WTC11 (cell line): ENCODE measurements around the gene LTBP1. TPM values are rescaled to one million over a fixed set of nuclear protein-coding genes. Genes with fewer than 3 reads are reported as not detected.

Experiments
- ATAC-seq: fragments of 200-7000 bp; cut with Tn5 transposase; 2 replicates; pipeline ENCODE4 v1.10.0; 2021; ENCODE audit warnings: mild to moderate bottlenecking, moderate library complexity
- CTCF ChIA-PET: fragments of 300-600 bp; sonication (Branson Sonifier 250); formaldehyde crosslinking; loops from one replicate; lab custom pipeline; 2021; ENCODE audit warnings: antibody characterized with exemption; lab: Charles Lee
- POLR2A ChIA-PET: fragments of 350-600 bp; sonication (Branson Sonifier 250); formaldehyde crosslinking; loops from one replicate; lab custom pipeline; 2021; ENCODE audit warnings: antibody characterized with exemption; lab: Charles Lee
- DNase-seq: peaks from one replicate; pipeline ENCODE4 v3.0.0; 2021; ENCODE audit warnings: low spot score
- H3K27ac Mint-ChIP-seq: 2 replicates; pipeline ENCODE4 v1.8.0; 2021; ENCODE audit warnings: mixed read lengths
- H3K27me3 Mint-ChIP-seq: 2 replicates; pipeline ENCODE4 v1.8.0; 2021; ENCODE audit warnings: low read depth, mild to moderate bottlenecking, moderate library complexity, mixed read lengths
- H3K36me3 Mint-ChIP-seq: 2 replicates; pipeline ENCODE4 v1.8.0; 2021; ENCODE audit warnings: mixed read lengths
- H3K4me1 Mint-ChIP-seq: 2 replicates; pipeline ENCODE4 v1.8.0; 2022; ENCODE audit warnings: mixed read lengths
- H3K4me3 Mint-ChIP-seq: 2 replicates; pipeline ENCODE4 v1.8.0; 2021; ENCODE audit warnings: mild to moderate bottlenecking, moderate library complexity, mixed read lengths
- H3K9me3 Mint-ChIP-seq: 2 replicates; pipeline ENCODE4 v1.8.0; 2021; ENCODE audit warnings: mixed read lengths
- ELF4 ChIP-seq: sonication (generic); formaldehyde crosslinking; IDR thresholded peaks from 2 replicates; pipeline ENCODE4 v1.8.1; 2022; ENCODE audit warnings: low read depth, mild to moderate bottlenecking, moderate library complexity, missing genetic modification reagents
- ESRRA ChIP-seq: sonication (generic); formaldehyde crosslinking; IDR thresholded peaks from 2 replicates; pipeline ENCODE4 v1.8.1; 2022; ENCODE audit warnings: mild to moderate bottlenecking, missing genetic modification reagents, borderline replicate concordance
- FOXJ3 ChIP-seq: sonication (generic); formaldehyde crosslinking; IDR thresholded peaks from 2 replicates; pipeline ENCODE4 v1.9.0; 2021; ENCODE audit warnings: missing genetic modification reagents, mild to moderate bottlenecking, borderline replicate concordance
- JUN ChIP-seq: sonication (generic); formaldehyde crosslinking; IDR thresholded peaks from 2 replicates; pipeline ENCODE4 v1.8.0; 2023; ENCODE audit warnings: mild to moderate bottlenecking, missing genetic modification reagents
- NFE2L1 ChIP-seq: sonication (generic); formaldehyde crosslinking; IDR thresholded peaks from 2 replicates; pipeline ENCODE4 v1.8.1; 2023; ENCODE audit warnings: missing genetic modification reagents
- NR2C2 ChIP-seq: sonication (generic); formaldehyde crosslinking; IDR thresholded peaks from 2 replicates; pipeline ENCODE4 v1.8.0; 2022; ENCODE audit warnings: mild to moderate bottlenecking, missing genetic modification reagents
- PRRX2 ChIP-seq: fragments of 250-450 bp; sonication (Bioruptor Pico); IDR thresholded peaks from 2 replicates; pipeline ENCODE4 v1.8.0; 2021; ENCODE audit warnings: mild to moderate bottlenecking
- SMAD3 ChIP-seq: sonication (generic); formaldehyde crosslinking; IDR thresholded peaks from 2 replicates; pipeline ENCODE4 v1.8.0; 2022; ENCODE audit warnings: missing genetic modification reagents, mild to moderate bottlenecking, borderline replicate concordance
- SMAD4 ChIP-seq: sonication (generic); formaldehyde crosslinking; IDR thresholded peaks from 2 replicates; pipeline ENCODE4 v1.8.0; 2022; ENCODE audit warnings: mild to moderate bottlenecking, missing genetic modification reagents
- SP1 ChIP-seq: sonication (generic); formaldehyde crosslinking; conservative IDR thresholded peaks from 2 replicates; pipeline ENCODE4 v1.8.1; 2022; ENCODE audit warnings: missing genetic modification reagents
- TEAD1 ChIP-seq: sonication (generic); formaldehyde crosslinking; IDR thresholded peaks from 2 replicates; pipeline ENCODE4 v1.8.0; 2022; ENCODE audit warnings: mild to moderate bottlenecking, missing genetic modification reagents
- TEAD4 ChIP-seq: sonication (generic); formaldehyde crosslinking; IDR thresholded peaks from 2 replicates; pipeline ENCODE4 v1.8.0; 2022; ENCODE audit warnings: mild to moderate bottlenecking, missing genetic modification reagents
- TP53 ChIP-seq: sonication (generic); formaldehyde crosslinking; IDR thresholded peaks from 2 replicates; pipeline ENCODE4 v1.8.1; 2023; ENCODE audit warnings: mild to moderate bottlenecking, missing genetic modification reagents
- ZNF138 ChIP-seq: sonication (generic); formaldehyde crosslinking; conservative IDR thresholded peaks from 2 replicates; pipeline ENCODE4 v1.8.1; 2022; ENCODE audit warnings: mild to moderate bottlenecking, moderate library complexity, missing genetic modification reagents
- ZNF416 ChIP-seq: fragments of 250-450 bp; sonication (Bioruptor Pico); IDR thresholded peaks from 2 replicates; pipeline ENCODE4 v1.9.0; 2021; ENCODE audit warnings: mild to moderate bottlenecking, inconsistent platforms
- total RNA-seq: library from RNA; stranded (reverse); gene quantifications from 3 replicates; pipeline ENCODE4 v1.2.3, GENCODE V29; 2021
- TF ChIP-seq, protein P1 (sequence below): fragments of 250-450 bp; sonication (Bioruptor Pico); IDR thresholded peaks from 2 replicates; pipeline ENCODE4 v1.9.0; 2021; ENCODE audit warnings: mild to moderate bottlenecking
- TF ChIP-seq, protein P2 (sequence below): fragments of 250-450 bp; sonication (Bioruptor Pico); IDR thresholded peaks from 2 replicates; pipeline ENCODE4 v1.9.0; 2021; ENCODE audit warnings: mild to moderate bottlenecking, borderline replicate concordance
- TF ChIP-seq, protein P3 (sequence below): sonication (generic); formaldehyde crosslinking; IDR thresholded peaks from 2 replicates; pipeline ENCODE4 v1.8.0; 2022; ENCODE audit warnings: missing genetic modification reagents
- TF ChIP-seq, protein P4 (sequence below): sonication (generic); formaldehyde crosslinking; IDR thresholded peaks from 2 replicates; pipeline ENCODE4 v1.8.1; 2023; ENCODE audit warnings: mild to moderate bottlenecking, missing genetic modification reagents
- TF ChIP-seq, protein P5 (sequence below): fragments of 200-600 bp; IDR thresholded peaks from 2 replicates; pipeline ENCODE4 v1.8.0; 2022; ENCODE audit warnings: antibody characterized with exemption

Gene LTBP1
- total RNA-seq, 1 experiment from 2014 or later: 33.6 TPM

DNA sequence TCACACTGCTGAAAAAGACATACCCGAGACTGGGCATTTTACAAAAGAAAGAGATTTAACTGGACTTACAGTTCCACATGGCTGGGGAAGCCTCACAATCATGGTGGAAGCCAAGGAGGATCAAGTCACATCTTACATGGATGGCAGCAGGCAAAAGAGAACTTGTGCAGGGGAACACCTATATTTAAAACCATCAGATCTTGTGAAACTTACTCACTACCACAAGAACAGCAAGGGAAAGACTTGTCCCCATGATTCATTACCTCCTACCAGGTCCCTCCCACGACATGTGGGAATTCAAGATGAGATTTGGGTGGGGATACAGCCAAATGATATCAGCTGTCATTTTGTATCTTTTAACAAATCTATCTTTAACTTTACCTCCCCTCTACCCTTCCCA, 278.6 kb downstream of the LTBP1 start (continued):
- TF ChIP-seq, protein P1, sequence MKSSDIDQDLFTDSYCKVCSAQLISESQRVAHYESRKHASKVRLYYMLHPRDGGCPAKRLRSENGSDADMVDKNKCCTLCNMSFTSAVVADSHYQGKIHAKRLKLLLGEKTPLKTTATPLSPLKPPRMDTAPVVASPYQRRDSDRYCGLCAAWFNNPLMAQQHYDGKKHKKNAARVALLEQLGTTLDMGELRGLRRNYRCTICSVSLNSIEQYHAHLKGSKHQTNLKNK: no peak
- TF ChIP-seq, protein P2, sequence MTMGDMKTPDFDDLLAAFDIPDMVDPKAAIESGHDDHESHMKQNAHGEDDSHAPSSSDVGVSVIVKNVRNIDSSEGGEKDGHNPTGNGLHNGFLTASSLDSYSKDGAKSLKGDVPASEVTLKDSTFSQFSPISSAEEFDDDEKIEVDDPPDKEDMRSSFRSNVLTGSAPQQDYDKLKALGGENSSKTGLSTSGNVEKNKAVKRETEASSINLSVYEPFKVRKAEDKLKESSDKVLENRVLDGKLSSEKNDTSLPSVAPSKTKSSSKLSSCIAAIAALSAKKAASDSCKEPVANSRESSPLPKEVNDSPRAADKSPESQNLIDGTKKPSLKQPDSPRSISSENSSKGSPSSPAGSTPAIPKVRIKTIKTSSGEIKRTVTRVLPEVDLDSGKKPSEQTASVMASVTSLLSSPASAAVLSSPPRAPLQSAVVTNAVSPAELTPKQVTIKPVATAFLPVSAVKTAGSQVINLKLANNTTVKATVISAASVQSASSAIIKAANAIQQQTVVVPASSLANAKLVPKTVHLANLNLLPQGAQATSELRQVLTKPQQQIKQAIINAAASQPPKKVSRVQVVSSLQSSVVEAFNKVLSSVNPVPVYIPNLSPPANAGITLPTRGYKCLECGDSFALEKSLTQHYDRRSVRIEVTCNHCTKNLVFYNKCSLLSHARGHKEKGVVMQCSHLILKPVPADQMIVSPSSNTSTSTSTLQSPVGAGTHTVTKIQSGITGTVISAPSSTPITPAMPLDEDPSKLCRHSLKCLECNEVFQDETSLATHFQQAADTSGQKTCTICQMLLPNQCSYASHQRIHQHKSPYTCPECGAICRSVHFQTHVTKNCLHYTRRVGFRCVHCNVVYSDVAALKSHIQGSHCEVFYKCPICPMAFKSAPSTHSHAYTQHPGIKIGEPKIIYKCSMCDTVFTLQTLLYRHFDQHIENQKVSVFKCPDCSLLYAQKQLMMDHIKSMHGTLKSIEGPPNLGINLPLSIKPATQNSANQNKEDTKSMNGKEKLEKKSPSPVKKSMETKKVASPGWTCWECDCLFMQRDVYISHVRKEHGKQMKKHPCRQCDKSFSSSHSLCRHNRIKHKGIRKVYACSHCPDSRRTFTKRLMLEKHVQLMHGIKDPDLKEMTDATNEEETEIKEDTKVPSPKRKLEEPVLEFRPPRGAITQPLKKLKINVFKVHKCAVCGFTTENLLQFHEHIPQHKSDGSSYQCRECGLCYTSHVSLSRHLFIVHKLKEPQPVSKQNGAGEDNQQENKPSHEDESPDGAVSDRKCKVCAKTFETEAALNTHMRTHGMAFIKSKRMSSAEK: no peak

DNA sequence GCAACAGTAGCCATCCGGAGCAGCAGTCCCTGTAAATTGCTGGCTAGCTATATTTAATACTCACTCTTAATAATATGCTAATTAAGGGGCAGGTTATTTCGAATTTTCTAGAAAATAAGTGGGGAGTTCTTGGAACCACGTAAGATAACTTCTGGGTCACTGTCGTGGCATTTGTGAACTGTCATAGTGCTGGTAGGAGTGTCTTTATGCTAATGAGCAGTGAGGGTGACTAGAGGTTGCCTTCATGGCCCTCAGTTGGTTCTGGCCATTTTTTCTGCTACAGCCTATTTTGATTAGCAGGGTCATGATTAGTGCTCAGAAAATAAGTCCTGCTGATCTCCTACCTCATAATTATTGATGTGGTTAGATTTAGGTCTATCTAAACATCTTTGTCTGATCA, 279.8 kb downstream of the LTBP1 start:
- Mint-ChIP-seq H3K9me3 (peaks cover 8% of the 10 kb centered on the region), H3K27me3 (no peaks in the 10 kb centered on the region)
- DNase-seq: no peak
- TF ChIP-seq ESRRA (no peak), NR2C2 (CRISPR knock-in tag) (no peak), ELF4 (CRISPR knock-in tag) (no peak), TEAD1 (no peak), TEAD4 (CRISPR knock-in tag) (no peak), JUN (CRISPR knock-in tag) (no peak), SMAD3 (CRISPR knock-in tag) (no peak), ZNF416 (no peak), TP53 (no peak), PRRX2 (CRISPR knock-in tag) (no peak), ZNF138 (CRISPR knock-in tag) (no peak), SMAD4 (CRISPR knock-in tag) (no peak), FOXJ3 (CRISPR knock-in tag) (no peak), NFE2L1 (no peak), SP1 (no peak)
- TF ChIP-seq, protein P3, sequence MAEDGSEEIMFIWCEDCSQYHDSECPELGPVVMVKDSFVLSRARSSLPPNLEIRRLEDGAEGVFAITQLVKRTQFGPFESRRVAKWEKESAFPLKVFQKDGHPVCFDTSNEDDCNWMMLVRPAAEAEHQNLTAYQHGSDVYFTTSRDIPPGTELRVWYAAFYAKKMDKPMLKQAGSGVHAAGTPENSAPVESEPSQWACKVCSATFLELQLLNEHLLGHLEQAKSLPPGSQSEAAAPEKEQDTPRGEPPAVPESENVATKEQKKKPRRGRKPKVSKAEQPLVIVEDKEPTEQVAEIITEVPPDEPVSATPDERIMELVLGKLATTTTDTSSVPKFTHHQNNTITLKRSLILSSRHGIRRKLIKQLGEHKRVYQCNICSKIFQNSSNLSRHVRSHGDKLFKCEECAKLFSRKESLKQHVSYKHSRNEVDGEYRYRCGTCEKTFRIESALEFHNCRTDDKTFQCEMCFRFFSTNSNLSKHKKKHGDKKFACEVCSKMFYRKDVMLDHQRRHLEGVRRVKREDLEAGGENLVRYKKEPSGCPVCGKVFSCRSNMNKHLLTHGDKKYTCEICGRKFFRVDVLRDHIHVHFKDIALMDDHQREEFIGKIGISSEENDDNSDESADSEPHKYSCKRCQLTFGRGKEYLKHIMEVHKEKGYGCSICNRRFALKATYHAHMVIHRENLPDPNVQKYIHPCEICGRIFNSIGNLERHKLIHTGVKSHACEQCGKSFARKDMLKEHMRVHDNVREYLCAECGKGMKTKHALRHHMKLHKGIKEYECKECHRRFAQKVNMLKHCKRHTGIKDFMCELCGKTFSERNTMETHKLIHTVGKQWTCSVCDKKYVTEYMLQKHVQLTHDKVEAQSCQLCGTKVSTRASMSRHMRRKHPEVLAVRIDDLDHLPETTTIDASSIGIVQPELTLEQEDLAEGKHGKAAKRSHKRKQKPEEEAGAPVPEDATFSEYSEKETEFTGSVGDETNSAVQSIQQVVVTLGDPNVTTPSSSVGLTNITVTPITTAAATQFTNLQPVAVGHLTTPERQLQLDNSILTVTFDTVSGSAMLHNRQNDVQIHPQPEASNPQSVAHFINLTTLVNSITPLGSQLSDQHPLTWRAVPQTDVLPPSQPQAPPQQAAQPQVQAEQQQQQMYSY (CRISPR knock-in tag): no peak
- TF ChIP-seq, protein P4, sequence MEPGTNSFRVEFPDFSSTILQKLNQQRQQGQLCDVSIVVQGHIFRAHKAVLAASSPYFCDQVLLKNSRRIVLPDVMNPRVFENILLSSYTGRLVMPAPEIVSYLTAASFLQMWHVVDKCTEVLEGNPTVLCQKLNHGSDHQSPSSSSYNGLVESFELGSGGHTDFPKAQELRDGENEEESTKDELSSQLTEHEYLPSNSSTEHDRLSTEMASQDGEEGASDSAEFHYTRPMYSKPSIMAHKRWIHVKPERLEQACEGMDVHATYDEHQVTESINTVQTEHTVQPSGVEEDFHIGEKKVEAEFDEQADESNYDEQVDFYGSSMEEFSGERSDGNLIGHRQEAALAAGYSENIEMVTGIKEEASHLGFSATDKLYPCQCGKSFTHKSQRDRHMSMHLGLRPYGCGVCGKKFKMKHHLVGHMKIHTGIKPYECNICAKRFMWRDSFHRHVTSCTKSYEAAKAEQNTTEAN (CRISPR knock-in tag): no peak
- TF ChIP-seq, protein P5, sequence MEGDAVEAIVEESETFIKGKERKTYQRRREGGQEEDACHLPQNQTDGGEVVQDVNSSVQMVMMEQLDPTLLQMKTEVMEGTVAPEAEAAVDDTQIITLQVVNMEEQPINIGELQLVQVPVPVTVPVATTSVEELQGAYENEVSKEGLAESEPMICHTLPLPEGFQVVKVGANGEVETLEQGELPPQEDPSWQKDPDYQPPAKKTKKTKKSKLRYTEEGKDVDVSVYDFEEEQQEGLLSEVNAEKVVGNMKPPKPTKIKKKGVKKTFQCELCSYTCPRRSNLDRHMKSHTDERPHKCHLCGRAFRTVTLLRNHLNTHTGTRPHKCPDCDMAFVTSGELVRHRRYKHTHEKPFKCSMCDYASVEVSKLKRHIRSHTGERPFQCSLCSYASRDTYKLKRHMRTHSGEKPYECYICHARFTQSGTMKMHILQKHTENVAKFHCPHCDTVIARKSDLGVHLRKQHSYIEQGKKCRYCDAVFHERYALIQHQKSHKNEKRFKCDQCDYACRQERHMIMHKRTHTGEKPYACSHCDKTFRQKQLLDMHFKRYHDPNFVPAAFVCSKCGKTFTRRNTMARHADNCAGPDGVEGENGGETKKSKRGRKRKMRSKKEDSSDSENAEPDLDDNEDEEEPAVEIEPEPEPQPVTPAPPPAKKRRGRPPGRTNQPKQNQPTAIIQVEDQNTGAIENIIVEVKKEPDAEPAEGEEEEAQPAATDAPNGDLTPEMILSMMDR: no peak
- TF ChIP-seq, all 79 proteins: peak for 0
- peaks cover 6% of the 10 kb centered on the region for H3K36me3 Mint-ChIP-seq
- peaks cover 9% of the 10 kb centered on the region for H3K4me1 Mint-ChIP-seq
- H3K27ac Mint-ChIP-seq: no peak overlapping the region
- POLR2A ChIA-PET: no interaction called here
- CTCF ChIA-PET: no interaction called here
- ATAC-seq: no peak
- H3K4me3 Mint-ChIP-seq: no peak overlapping the region
